Endothelial cell of umbilical vein (primary cell): ENCODE results near the gene RASGEF1C. TPM values are rescaled to one million over a fixed set of nuclear protein-coding genes. Genes with fewer than 3 reads are reported as not detected.

Experiments
- BruUV-seq: library from RNA; stranded (reverse); fragments of 400-500 nt; replicated peaks from 2 replicates; lab custom pipeline; 2021; lab: Mats Ljungman, UMichigan
- CTCF ChIA-PET: fragments of 300-600, 350-600 bp; sonication (Branson Sonifier 250); formaldehyde crosslinking; loops from one replicate; lab custom pipeline; 2021; ENCODE audit warnings: antibody characterized with exemption, inconsistent platforms; lab: Charles Lee
- POLR2A ChIA-PET: fragments of 300-600, 350-600 bp; sonication (Branson Sonifier 250); formaldehyde crosslinking; loops from one replicate; lab custom pipeline; 2021; ENCODE audit warnings: antibody characterized with exemption, inconsistent platforms; lab: Charles Lee
- DNase-seq: peaks from one replicate; pipeline ENCODE4 v3.0.0-alpha.2; 2011; ENCODE audit warnings: low read depth, low spot score
- FAIRE-seq: peaks from 2 replicates; lab custom pipeline; 2011; peaks lifted over from hg19 to GRCh38; lab: Jason Lieb, UNC
- H2AFZ ChIP-seq: 2 replicates; pipeline ENCODE4 v1.6.0; 2012; ENCODE audit warnings: low read depth, low read length, control low read depth, inconsistent platforms
- H3K27ac ChIP-seq: 2 replicates; pipeline ENCODE4 v1.5.1; 2011; ENCODE audit warnings: low read depth, mild to moderate bottlenecking, control low read depth, low read length, moderate library complexity; ENCODE audit not compliant: insufficient read depth
- H3K27me3 ChIP-seq, 2 experiments: 2 replicates each; pipeline versions ENCODE4 v1.6.0 to v1.6.1; 2011; ENCODE audit warnings: low read length in 2 of 2, mixed read lengths in 1 of 2; ENCODE audit not compliant: control insufficient read depth in 2 of 2, insufficient read depth in 2 of 2
- H3K36me3 ChIP-seq, 2 experiments: 2 replicates in 1 of 2; 3 replicates in 1 of 2; pipeline ENCODE4 v1.5.1; 2011; ENCODE audit warnings: low read length in 2 of 2, mild to moderate bottlenecking in 1 of 2, moderate library complexity in 1 of 2; ENCODE audit not compliant: control insufficient read depth in 2 of 2, insufficient read depth in 2 of 2; ENCODE audit errors: extremely low read depth in 1 of 2
- H3K4me1 ChIP-seq: 3 replicates; pipeline ENCODE4 v1.5.1; 2011; ENCODE audit warnings: mild to moderate bottlenecking, low read length; ENCODE audit not compliant: control insufficient read depth, insufficient read depth; ENCODE audit errors: extremely low read depth
- H3K4me2 ChIP-seq: 2 replicates; pipeline ENCODE4 v1.6.1; 2011; ENCODE audit warnings: low read length, control low read depth, mixed read lengths; ENCODE audit not compliant: insufficient read depth
- H3K4me3 ChIP-seq, 3 experiments: fragments of 200-600 bp in 1 of 3; sonication (generic), shearing (Covaris generic) in 1 of 3; replicated peaks in 1 of 3; 2 replicates each; pipeline ENCODE4 v1.5.1; 2011 to 2016; ENCODE audit warnings: control low read depth in 3 of 3, low read length in 3 of 3, mild to moderate bottlenecking in 2 of 3, inconsistent platforms in 1 of 3, low read depth in 1 of 3, moderate library complexity in 1 of 3; ENCODE audit not compliant: insufficient read depth in 1 of 3
- H3K79me2 ChIP-seq: 2 replicates; pipeline ENCODE4 v1.6.0; 2012; ENCODE audit warnings: low read length, inconsistent platforms; ENCODE audit not compliant: control insufficient read depth, insufficient read depth
- H3K9ac ChIP-seq: replicated peaks from 2 replicates; pipeline ENCODE3; 2011; ENCODE audit warnings: low read length, control low read depth; ENCODE audit not compliant: insufficient read depth; ENCODE audit errors: extremely low read depth
- H3K9me1 ChIP-seq: replicated peaks from 3 replicates; pipeline ENCODE4 v1.6.0; 2011; ENCODE audit warnings: mild to moderate bottlenecking, low read length; ENCODE audit not compliant: control insufficient read depth, insufficient read depth; ENCODE audit errors: extremely low read depth
- H3K9me3 ChIP-seq: replicated peaks from 2 replicates; pipeline ENCODE4 v1.5.1; 2012; ENCODE audit warnings: low read length, inconsistent platforms; ENCODE audit not compliant: control insufficient read depth, insufficient read depth
- H4K20me1 ChIP-seq: replicated peaks from 2 replicates; pipeline ENCODE3; 2011; ENCODE audit warnings: mild to moderate bottlenecking, low read length; ENCODE audit not compliant: control insufficient read depth, insufficient read depth; ENCODE audit errors: extremely low read depth
- EZH2 ChIP-seq: IDR thresholded peaks from 2 replicates; pipeline ENCODE4 v1.6.1; 2012; ENCODE audit warnings: borderline replicate concordance, low read depth, mild to moderate bottlenecking, moderate library complexity, low read length, inconsistent platforms; ENCODE audit not compliant: severe bottlenecking
- FOS ChIP-seq: IDR thresholded peaks from 2 replicates; pipeline ENCODE4 v1.6.1; 2011; ENCODE audit warnings: mild to moderate bottlenecking, low read length, moderate library complexity, borderline replicate concordance; ENCODE audit not compliant: insufficient read depth
- GATA2 ChIP-seq: IDR thresholded peaks from 2 replicates; pipeline ENCODE4 v1.7.0; 2011; ENCODE audit warnings: low read depth, mild to moderate bottlenecking, moderate library complexity, mixed read lengths, low read length; ENCODE audit not compliant: insufficient read length, insufficient read depth
- JUN ChIP-seq: IDR thresholded peaks from 2 replicates; pipeline ENCODE4 v1.6.1; 2011; ENCODE audit warnings: borderline replicate concordance, low read depth; ENCODE audit not compliant: insufficient read length, insufficient read depth
- MYC ChIP-seq: IDR thresholded peaks from one replicate; pipeline ENCODE4 v1.6.1; 2011; ENCODE audit warnings: mild to moderate bottlenecking, low read depth, low read length
- POLR2A ChIP-seq: IDR thresholded peaks from 2 replicates; pipeline ENCODE4 v1.6.1; 2012; ENCODE audit warnings: low read depth, mild to moderate bottlenecking, control low read depth, low read length
- POLR2AphosphoS5 ChIP-seq: IDR thresholded peaks from 2 replicates; pipeline ENCODE4 v1.6.1; 2012; ENCODE audit warnings: low read depth, mild to moderate bottlenecking, control low read depth, low read length, moderate library complexity; ENCODE audit not compliant: insufficient read depth
- dilution Hi-C: fragments of 300-500 bp; cut with MboI; formaldehyde crosslinking; loops from one replicate; pipeline ENCODE4 v1.15.0; 2019; ENCODE audit warnings: low sequenced_read_pairs; ENCODE audit not compliant: extremely low pct_ligation_motif_present
- intact Hi-C: fragments of 100-400 bp; cut with micrococcal nuclease; formaldehyde crosslinking; loops from one replicate; pipeline ENCODE4 v1.10.0; 2022
- polyA plus RNA-seq, 4 experiments: library from polyadenylated mRNA; depleted of rRNA in 3 of 4; stranded (reverse) in 3 of 4; unstranded in 1 of 4; fragments of >200 nt; gene quantifications; 2 replicates each; pipeline versions ENCODE4 v1.2.1 to v1.2.3, GENCODE V29; 2011 to 2012; ENCODE audit warnings: missing spikeins in 1 of 4
- total RNA-seq: library from RNA; stranded (reverse); gene quantifications from 2 replicates; pipeline ENCODE4 v1.2.3, GENCODE V29; 2021
- TF ChIP-seq, protein P1 (sequence below): IDR thresholded peaks from 2 replicates; pipeline ENCODE4 v1.6.1; 2011; ENCODE audit not compliant: insufficient read depth, insufficient read length
- TF ChIP-seq, protein P2 (sequence below), 2 donors: IDR thresholded peaks; 1 replicate in 1 of 2; 2 replicates in 1 of 2; pipeline ENCODE4 v1.5.1; 2011; ENCODE audit warnings: low read length in 2 of 2, mild to moderate bottlenecking in 2 of 2, moderate library complexity in 2 of 2, control low read depth in 1 of 2, inconsistent platforms in 1 of 2, low read depth in 1 of 2; ENCODE audit not compliant: insufficient read depth in 1 of 2; ENCODE audit errors: extremely low read depth in 1 of 2

The RASGEF1C gene
- total and polyA plus RNA-seq, 2 donors (not counting 3 experiments of a cell fraction or from before 2014, with no cell fraction given) = not detected

- TF ChIP-seq JUN (no peak), GATA2 (no peak), FOS (no peak), EZH2 (no peak), POLR2A (no peak), POLR2AphosphoS5 (no peak), MYC (no peak)
- TF ChIP-seq, protein P1, sequence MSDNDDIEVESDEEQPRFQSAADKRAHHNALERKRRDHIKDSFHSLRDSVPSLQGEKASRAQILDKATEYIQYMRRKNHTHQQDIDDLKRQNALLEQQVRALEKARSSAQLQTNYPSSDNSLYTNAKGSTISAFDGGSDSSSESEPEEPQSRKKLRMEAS = no peak
- TF ChIP-seq, protein P2, sequence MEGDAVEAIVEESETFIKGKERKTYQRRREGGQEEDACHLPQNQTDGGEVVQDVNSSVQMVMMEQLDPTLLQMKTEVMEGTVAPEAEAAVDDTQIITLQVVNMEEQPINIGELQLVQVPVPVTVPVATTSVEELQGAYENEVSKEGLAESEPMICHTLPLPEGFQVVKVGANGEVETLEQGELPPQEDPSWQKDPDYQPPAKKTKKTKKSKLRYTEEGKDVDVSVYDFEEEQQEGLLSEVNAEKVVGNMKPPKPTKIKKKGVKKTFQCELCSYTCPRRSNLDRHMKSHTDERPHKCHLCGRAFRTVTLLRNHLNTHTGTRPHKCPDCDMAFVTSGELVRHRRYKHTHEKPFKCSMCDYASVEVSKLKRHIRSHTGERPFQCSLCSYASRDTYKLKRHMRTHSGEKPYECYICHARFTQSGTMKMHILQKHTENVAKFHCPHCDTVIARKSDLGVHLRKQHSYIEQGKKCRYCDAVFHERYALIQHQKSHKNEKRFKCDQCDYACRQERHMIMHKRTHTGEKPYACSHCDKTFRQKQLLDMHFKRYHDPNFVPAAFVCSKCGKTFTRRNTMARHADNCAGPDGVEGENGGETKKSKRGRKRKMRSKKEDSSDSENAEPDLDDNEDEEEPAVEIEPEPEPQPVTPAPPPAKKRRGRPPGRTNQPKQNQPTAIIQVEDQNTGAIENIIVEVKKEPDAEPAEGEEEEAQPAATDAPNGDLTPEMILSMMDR (IDR thresholded peaks at IDR 0.05; ENCODE audit: extremely low read depth in 1 of 2, insufficient read depth in 1 of 2, low read depth in 1 of 2, low read length in 2 of 2) = no peak
- Histone ChIP-seq H3K4me2 (no peak overlapping the region), H3K4me3 (no peak overlapping the region), H3K4me1 (no peaks in the 10 kb centered on the region), H2AFZ (no peak overlapping the region), H3K36me3 (peaks cover 2% of the 10 kb centered on the region in 2 experiments), H3K27ac (no peak overlapping the region), H3K9me3 (peaks cover 2% of the 10 kb centered on the region), H3K9me1 (no peaks in the 10 kb centered on the region), H4K20me1 (no peaks in the 10 kb centered on the region), H3K9ac (no peak overlapping the region), H3K79me2 (no peaks in the 10 kb centered on the region), H3K27me3 (no peaks in the 10 kb centered on the region)
- dilution Hi-C loops = no loop called here
- FAIRE-seq (no peak), DNase-seq (no peak)
- POLR2A ChIA-PET = no interaction called here
- intact Hi-C loops = no loop called here
- CTCF ChIA-PET = no interaction called here
- no TSS peak for BruUV-seq
Measured at GRCh38 chr5:180250329-180250728, 41.3 kb upstream of the RASGEF1C start.
